Spleen (tissue), 7 donors: ENCODE measurements around the gene B3GALNT2.

Experiments used
- POLR2A ChIP-seq, 3 donors: fragments of 450-650 bp; IDR thresholded peaks; one replicate each; pipeline ENCODE4 v1.5.1; 2017; ENCODE audit warnings: antibody characterized with exemption in 3 of 3, mild to moderate bottlenecking in 1 of 3
- POLR2AphosphoS5 ChIP-seq, 3 donors: sonication (generic); formaldehyde crosslinking; IDR thresholded peaks; one replicate each; pipeline ENCODE4 v1.5.1; 2017; ENCODE audit warnings: antibody characterized with exemption in 3 of 3
- TF ChIP-seq, protein P1 (sequence below), 11 experiments: fragments of 200-600 bp in 7 of 11; fragments of 450-650 bp in 4 of 11; sonication (generic) in 4 of 11; IDR thresholded peaks in 8 of 11; conservative IDR thresholded peaks in 3 of 11; 1 replicate in 7 of 11; 2 replicates in 4 of 11; pipeline versions ENCODE4 v1.4.0 to v1.8.0; 2016 to 2021; ENCODE audit warnings: antibody characterized with exemption in 11 of 11, inconsistent platforms in 4 of 11, mild to moderate bottlenecking in 1 of 11
- donor health status: DM: no; HTN: no; CAD: no; lungs with moderate emphysema.
- donor health status: DM: no; HTN: no; CAD: no.
- donor health status: DM: no; HTN: no; CAD: no.

DNA sequence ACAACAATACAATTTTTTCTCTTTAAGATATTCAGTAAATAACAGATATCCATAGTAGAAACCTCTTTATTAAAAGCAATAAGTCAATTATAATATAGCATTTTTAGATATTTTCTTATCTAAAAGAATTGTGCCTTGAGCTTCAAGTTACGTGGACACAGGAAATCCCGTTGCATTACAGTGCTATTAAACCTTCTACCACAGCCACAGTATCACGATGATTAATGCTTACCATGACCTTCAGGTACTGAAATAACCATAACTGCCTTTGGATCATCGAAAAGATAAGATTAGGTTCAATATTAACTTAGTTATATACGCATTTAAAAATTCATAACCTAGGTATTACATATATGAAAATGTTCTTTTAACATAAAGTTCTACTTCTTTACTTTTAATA is 17.9 kb downstream of the B3GALNT2 start:
- TF ChIP-seq POLR2AphosphoS5 (IDR thresholded peaks at IDR 0.05) (no peak), POLR2A (IDR thresholded peaks at IDR 0.05) (no peak)
- TF ChIP-seq, protein P1, sequence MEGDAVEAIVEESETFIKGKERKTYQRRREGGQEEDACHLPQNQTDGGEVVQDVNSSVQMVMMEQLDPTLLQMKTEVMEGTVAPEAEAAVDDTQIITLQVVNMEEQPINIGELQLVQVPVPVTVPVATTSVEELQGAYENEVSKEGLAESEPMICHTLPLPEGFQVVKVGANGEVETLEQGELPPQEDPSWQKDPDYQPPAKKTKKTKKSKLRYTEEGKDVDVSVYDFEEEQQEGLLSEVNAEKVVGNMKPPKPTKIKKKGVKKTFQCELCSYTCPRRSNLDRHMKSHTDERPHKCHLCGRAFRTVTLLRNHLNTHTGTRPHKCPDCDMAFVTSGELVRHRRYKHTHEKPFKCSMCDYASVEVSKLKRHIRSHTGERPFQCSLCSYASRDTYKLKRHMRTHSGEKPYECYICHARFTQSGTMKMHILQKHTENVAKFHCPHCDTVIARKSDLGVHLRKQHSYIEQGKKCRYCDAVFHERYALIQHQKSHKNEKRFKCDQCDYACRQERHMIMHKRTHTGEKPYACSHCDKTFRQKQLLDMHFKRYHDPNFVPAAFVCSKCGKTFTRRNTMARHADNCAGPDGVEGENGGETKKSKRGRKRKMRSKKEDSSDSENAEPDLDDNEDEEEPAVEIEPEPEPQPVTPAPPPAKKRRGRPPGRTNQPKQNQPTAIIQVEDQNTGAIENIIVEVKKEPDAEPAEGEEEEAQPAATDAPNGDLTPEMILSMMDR (IDR thresholded peaks at IDR 0.05 in 8 of 11, conservative IDR thresholded peaks at IDR 0.05 in 3 of 11): no peak
